Endothelial cell of umbilical vein (primary cell): ENCODE data around the gene NRXN3. TPM values are rescaled to one million over a fixed set of nuclear protein-coding genes. Genes with fewer than 3 reads are reported as not detected.

Experiments used
- BruUV-seq: library from RNA; stranded (reverse); fragments of 400-500 nt; replicated peaks from 2 replicates; lab custom pipeline; 2021; lab: Mats Ljungman, UMichigan
- CTCF ChIA-PET: fragments of 300-600, 350-600 bp; sonication (Branson Sonifier 250); formaldehyde crosslinking; loops from one replicate; lab custom pipeline; 2021; ENCODE audit warnings: antibody characterized with exemption, inconsistent platforms; lab: Charles Lee
- POLR2A ChIA-PET: fragments of 300-600, 350-600 bp; sonication (Branson Sonifier 250); formaldehyde crosslinking; loops from one replicate; lab custom pipeline; 2021; ENCODE audit warnings: antibody characterized with exemption, inconsistent platforms; lab: Charles Lee
- DNase-seq: peaks from one replicate; pipeline ENCODE4 v3.0.0-alpha.2; 2011; ENCODE audit warnings: low read depth, low spot score
- FAIRE-seq: peaks from 2 replicates; lab custom pipeline; 2011; peaks lifted over from hg19 to GRCh38; lab: Jason Lieb, UNC
- H2AFZ ChIP-seq: 2 replicates; pipeline ENCODE4 v1.6.0; 2012; ENCODE audit warnings: low read depth, low read length, control low read depth, inconsistent platforms
- H3K27ac ChIP-seq: 2 replicates; pipeline ENCODE4 v1.5.1; 2011; ENCODE audit warnings: low read depth, mild to moderate bottlenecking, control low read depth, low read length, moderate library complexity; ENCODE audit not compliant: insufficient read depth
- H3K27me3 ChIP-seq, 2 experiments: 2 replicates each; pipeline versions ENCODE4 v1.6.0 to v1.6.1; 2011; ENCODE audit warnings: low read length in 2 of 2, mixed read lengths in 1 of 2; ENCODE audit not compliant: control insufficient read depth in 2 of 2, insufficient read depth in 2 of 2
- H3K36me3 ChIP-seq, 2 experiments: 2 replicates in 1 of 2; 3 replicates in 1 of 2; pipeline ENCODE4 v1.5.1; 2011; ENCODE audit warnings: low read length in 2 of 2, mild to moderate bottlenecking in 1 of 2, moderate library complexity in 1 of 2; ENCODE audit not compliant: control insufficient read depth in 2 of 2, insufficient read depth in 2 of 2; ENCODE audit errors: extremely low read depth in 1 of 2
- H3K4me1 ChIP-seq: 3 replicates; pipeline ENCODE4 v1.5.1; 2011; ENCODE audit warnings: mild to moderate bottlenecking, low read length; ENCODE audit not compliant: control insufficient read depth, insufficient read depth; ENCODE audit errors: extremely low read depth
- H3K4me2 ChIP-seq: 2 replicates; pipeline ENCODE4 v1.6.1; 2011; ENCODE audit warnings: low read length, control low read depth, mixed read lengths; ENCODE audit not compliant: insufficient read depth
- H3K4me3 ChIP-seq, 3 experiments: fragments of 200-600 bp in 1 of 3; sonication (generic), shearing (Covaris generic) in 1 of 3; replicated peaks in 1 of 3; 2 replicates each; pipeline ENCODE4 v1.5.1; 2011 to 2016; ENCODE audit warnings: control low read depth in 3 of 3, low read length in 3 of 3, mild to moderate bottlenecking in 2 of 3, inconsistent platforms in 1 of 3, low read depth in 1 of 3, moderate library complexity in 1 of 3; ENCODE audit not compliant: insufficient read depth in 1 of 3
- H3K79me2 ChIP-seq: 2 replicates; pipeline ENCODE4 v1.6.0; 2012; ENCODE audit warnings: low read length, inconsistent platforms; ENCODE audit not compliant: control insufficient read depth, insufficient read depth
- H3K9ac ChIP-seq: replicated peaks from 2 replicates; pipeline ENCODE3; 2011; ENCODE audit warnings: low read length, control low read depth; ENCODE audit not compliant: insufficient read depth; ENCODE audit errors: extremely low read depth
- H3K9me1 ChIP-seq: replicated peaks from 3 replicates; pipeline ENCODE4 v1.6.0; 2011; ENCODE audit warnings: mild to moderate bottlenecking, low read length; ENCODE audit not compliant: control insufficient read depth, insufficient read depth; ENCODE audit errors: extremely low read depth
- H3K9me3 ChIP-seq: replicated peaks from 2 replicates; pipeline ENCODE4 v1.5.1; 2012; ENCODE audit warnings: low read length, inconsistent platforms; ENCODE audit not compliant: control insufficient read depth, insufficient read depth
- H4K20me1 ChIP-seq: replicated peaks from 2 replicates; pipeline ENCODE3; 2011; ENCODE audit warnings: mild to moderate bottlenecking, low read length; ENCODE audit not compliant: control insufficient read depth, insufficient read depth; ENCODE audit errors: extremely low read depth
- EZH2 ChIP-seq: IDR thresholded peaks from 2 replicates; pipeline ENCODE4 v1.6.1; 2012; ENCODE audit warnings: borderline replicate concordance, low read depth, mild to moderate bottlenecking, moderate library complexity, low read length, inconsistent platforms; ENCODE audit not compliant: severe bottlenecking
- FOS ChIP-seq: IDR thresholded peaks from 2 replicates; pipeline ENCODE4 v1.6.1; 2011; ENCODE audit warnings: mild to moderate bottlenecking, low read length, moderate library complexity, borderline replicate concordance; ENCODE audit not compliant: insufficient read depth
- GATA2 ChIP-seq: IDR thresholded peaks from 2 replicates; pipeline ENCODE4 v1.7.0; 2011; ENCODE audit warnings: low read depth, mild to moderate bottlenecking, moderate library complexity, mixed read lengths, low read length; ENCODE audit not compliant: insufficient read length, insufficient read depth
- JUN ChIP-seq: IDR thresholded peaks from 2 replicates; pipeline ENCODE4 v1.6.1; 2011; ENCODE audit warnings: borderline replicate concordance, low read depth; ENCODE audit not compliant: insufficient read length, insufficient read depth
- MAX ChIP-seq: IDR thresholded peaks from 2 replicates; pipeline ENCODE4 v1.6.1; 2011; ENCODE audit not compliant: insufficient read depth, insufficient read length
- MYC ChIP-seq: IDR thresholded peaks from one replicate; pipeline ENCODE4 v1.6.1; 2011; ENCODE audit warnings: mild to moderate bottlenecking, low read depth, low read length
- POLR2A ChIP-seq: IDR thresholded peaks from 2 replicates; pipeline ENCODE4 v1.6.1; 2012; ENCODE audit warnings: low read depth, mild to moderate bottlenecking, control low read depth, low read length
- POLR2AphosphoS5 ChIP-seq: IDR thresholded peaks from 2 replicates; pipeline ENCODE4 v1.6.1; 2012; ENCODE audit warnings: low read depth, mild to moderate bottlenecking, control low read depth, low read length, moderate library complexity; ENCODE audit not compliant: insufficient read depth
- dilution Hi-C: fragments of 300-500 bp; cut with MboI; formaldehyde crosslinking; loops from one replicate; pipeline ENCODE4 v1.15.0; 2019; ENCODE audit warnings: low sequenced_read_pairs; ENCODE audit not compliant: extremely low pct_ligation_motif_present
- intact Hi-C: fragments of 100-400 bp; cut with micrococcal nuclease; formaldehyde crosslinking; loops from one replicate; pipeline ENCODE4 v1.10.0; 2022
- polyA plus RNA-seq, 4 experiments: library from polyadenylated mRNA; depleted of rRNA in 3 of 4; stranded (reverse) in 3 of 4; unstranded in 1 of 4; fragments of >200 nt; gene quantifications; 2 replicates each; pipeline versions ENCODE4 v1.2.1 to v1.2.3, GENCODE V29; 2011 to 2012; ENCODE audit warnings: missing spikeins in 1 of 4
- total RNA-seq: library from RNA; stranded (reverse); gene quantifications from 2 replicates; pipeline ENCODE4 v1.2.3, GENCODE V29; 2021
- TF ChIP-seq, protein P1 (sequence below), 2 donors: IDR thresholded peaks; 1 replicate in 1 of 2; 2 replicates in 1 of 2; pipeline ENCODE4 v1.5.1; 2011; ENCODE audit warnings: low read length in 2 of 2, mild to moderate bottlenecking in 2 of 2, moderate library complexity in 2 of 2, control low read depth in 1 of 2, inconsistent platforms in 1 of 2, low read depth in 1 of 2; ENCODE audit not compliant: insufficient read depth in 1 of 2; ENCODE audit errors: extremely low read depth in 1 of 2

Gene NRXN3
- total and polyA plus RNA-seq, 2 donors (not counting 3 experiments of a cell fraction or from before 2014, with no cell fraction given) = 0.72 to 4.2 TPM

GRCh38 chr14:79881299-79881698, 1711.1 kb downstream of the NRXN3 start:
- ChIA-PET CTCF (interaction anchor here (0.7 to 1.0 kb wide), 2 partner anchors 14 to 36 kb away, joined by 3 read pairs; no protein-coding TSS in a partner anchor), POLR2A (no interaction called here)
- H3K36me3 ChIP-seq = no peaks in the 10 kb centered on the region
- intact Hi-C loops = no loop called here
- no peak for DNase-seq
- peaks cover 4% of the 10 kb centered on the region for H3K9me3 ChIP-seq
- dilution Hi-C loops = no loop called here
- no peak overlapping the region for H3K4me3 ChIP-seq
- no peaks in the 10 kb centered on the region for H3K9me1 ChIP-seq
- no peaks in the 10 kb centered on the region for H3K79me2 ChIP-seq
- FAIRE-seq = no peak
- H3K4me1 ChIP-seq = no peaks in the 10 kb centered on the region
- H4K20me1 ChIP-seq = no peaks in the 10 kb centered on the region
- no peaks in the 10 kb centered on the region for H3K27me3 ChIP-seq
- TF ChIP-seq POLR2AphosphoS5 = no peak
- no peak for TF ChIP-seq POLR2A
- no peak for TF ChIP-seq GATA2
- TF ChIP-seq MAX = no peak
- no peak for TF ChIP-seq EZH2
- TF ChIP-seq, protein P1, sequence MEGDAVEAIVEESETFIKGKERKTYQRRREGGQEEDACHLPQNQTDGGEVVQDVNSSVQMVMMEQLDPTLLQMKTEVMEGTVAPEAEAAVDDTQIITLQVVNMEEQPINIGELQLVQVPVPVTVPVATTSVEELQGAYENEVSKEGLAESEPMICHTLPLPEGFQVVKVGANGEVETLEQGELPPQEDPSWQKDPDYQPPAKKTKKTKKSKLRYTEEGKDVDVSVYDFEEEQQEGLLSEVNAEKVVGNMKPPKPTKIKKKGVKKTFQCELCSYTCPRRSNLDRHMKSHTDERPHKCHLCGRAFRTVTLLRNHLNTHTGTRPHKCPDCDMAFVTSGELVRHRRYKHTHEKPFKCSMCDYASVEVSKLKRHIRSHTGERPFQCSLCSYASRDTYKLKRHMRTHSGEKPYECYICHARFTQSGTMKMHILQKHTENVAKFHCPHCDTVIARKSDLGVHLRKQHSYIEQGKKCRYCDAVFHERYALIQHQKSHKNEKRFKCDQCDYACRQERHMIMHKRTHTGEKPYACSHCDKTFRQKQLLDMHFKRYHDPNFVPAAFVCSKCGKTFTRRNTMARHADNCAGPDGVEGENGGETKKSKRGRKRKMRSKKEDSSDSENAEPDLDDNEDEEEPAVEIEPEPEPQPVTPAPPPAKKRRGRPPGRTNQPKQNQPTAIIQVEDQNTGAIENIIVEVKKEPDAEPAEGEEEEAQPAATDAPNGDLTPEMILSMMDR (IDR thresholded peaks at IDR 0.05; ENCODE audit: extremely low read depth in 1 of 2, insufficient read depth in 1 of 2, low read depth in 1 of 2, low read length in 2 of 2) = no peak
- no peak for TF ChIP-seq FOS
- TF ChIP-seq JUN = no peak
- no peak for TF ChIP-seq MYC
- H2AFZ ChIP-seq = no peak overlapping the region
- no peak overlapping the region for H3K9ac ChIP-seq
- BruUV-seq = no TSS peak
- no peak overlapping the region for H3K4me2 ChIP-seq
- H3K27ac ChIP-seq = no peak overlapping the region
